GM08714 (cell line): ENCODE measurements around the gene RBM14.

Experiments
- H3K4me3 ChIP-seq: fragments of 200-500 bp; sonication (Bioruptor generic); 2 replicates; pipeline ENCODE4 v1.5.1; 2014; ENCODE audit warnings: mild to moderate bottlenecking, low read length, inconsistent platforms
- ZNF274 ChIP-seq: IDR thresholded peaks from 2 replicates; pipeline ENCODE4 v1.6.1; 2012; ENCODE audit warnings: mild to moderate bottlenecking, low read depth, low read length

The RBM14 gene

DNA sequence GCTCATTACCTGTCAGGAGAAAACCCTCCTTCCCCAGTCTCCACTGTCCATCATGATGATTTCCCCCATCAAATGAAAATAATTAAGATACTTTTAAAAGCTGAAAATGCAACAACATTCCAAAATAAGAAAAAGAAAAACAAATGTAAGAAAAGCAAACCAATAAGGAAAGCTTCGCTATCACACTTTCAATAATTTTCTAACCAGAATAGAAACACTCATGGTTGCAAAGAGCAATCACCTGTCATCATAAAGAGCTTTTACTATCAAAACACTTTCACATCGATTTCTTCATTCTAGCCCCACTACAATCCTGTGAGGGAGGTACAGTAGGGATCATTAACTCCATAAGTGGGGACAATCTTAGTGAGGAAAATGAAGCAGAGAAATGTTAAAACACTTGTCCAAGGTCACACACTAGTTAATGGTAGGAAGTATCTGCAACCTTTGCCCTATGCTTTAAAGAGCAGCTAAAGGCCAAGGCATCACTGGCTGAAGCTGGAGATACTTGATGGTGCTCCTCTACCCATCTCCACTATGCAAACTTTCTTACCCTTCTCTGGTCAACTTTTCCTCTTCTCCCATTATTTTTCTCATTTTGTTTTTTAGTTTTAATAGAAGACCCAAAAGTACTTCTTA is 58.7 kb downstream of the RBM14 start:
- no peak overlapping the region for H3K4me3 ChIP-seq

DNA sequence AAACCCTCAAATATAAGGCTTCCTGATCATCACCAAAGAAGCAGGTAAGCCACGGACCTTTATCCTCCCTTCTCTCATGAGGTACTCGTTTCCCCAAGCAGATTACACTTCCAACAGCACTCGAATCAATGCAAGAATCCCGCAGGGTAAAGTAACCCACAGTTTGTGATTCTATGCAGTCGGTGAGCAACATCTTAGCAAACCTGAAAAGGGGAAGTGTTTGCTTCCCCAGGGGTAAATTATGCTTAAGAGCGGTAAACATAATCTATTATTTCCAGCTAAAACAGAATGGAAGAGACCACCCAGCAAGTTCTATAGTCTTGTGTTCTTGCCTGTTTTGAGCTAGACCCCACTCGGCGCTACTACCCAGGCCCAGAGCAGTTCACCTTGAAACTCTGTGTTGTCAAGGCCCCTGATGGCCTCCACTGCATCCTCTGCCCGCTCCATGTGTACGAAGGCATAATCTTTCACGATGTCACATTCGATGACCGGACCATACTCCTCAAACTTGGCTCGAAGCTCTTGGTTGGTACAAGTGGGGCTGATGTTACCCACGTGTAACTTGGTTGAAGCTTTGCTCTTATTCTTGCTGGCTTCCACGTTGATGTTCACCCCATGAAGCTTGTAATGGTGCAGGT is 60.0 kb downstream of the RBM14 start:
- no peak for TF ChIP-seq ZNF274
- H3K4me3 ChIP-seq: peak overlapping the region; percentile 99

More for the DNA sequence above, 58.7 kb downstream of the RBM14 start:
- TF ChIP-seq ZNF274: no peak
